Endothelial cell (in vitro differentiated cells): Measurements from ENCODE around the gene XYLT1. TPM values are rescaled to one million over a fixed set of nuclear protein-coding genes. Genes with fewer than 3 reads are reported as not detected.

Source experiments
- DNase-seq: peaks from one replicate; pipeline ENCODE4 v3.0.0; 2021; ENCODE audit warnings: low spot score
- H3K27ac Mint-ChIP-seq: one replicate; pipeline ENCODE4 v1.8.0; 2021; ENCODE audit warnings: mixed read lengths, inconsistent platforms; ENCODE audit not compliant: unreplicated experiment
- H3K27me3 Mint-ChIP-seq: one replicate; pipeline ENCODE4 v1.8.0; 2021; ENCODE audit warnings: mild to moderate bottlenecking, moderate library complexity, mixed read lengths, inconsistent platforms; ENCODE audit not compliant: unreplicated experiment
- H3K36me3 Mint-ChIP-seq: one replicate; pipeline ENCODE4 v1.8.0; 2021; ENCODE audit warnings: mild to moderate bottlenecking, low read depth, mixed read lengths, inconsistent platforms; ENCODE audit not compliant: unreplicated experiment
- H3K4me1 Mint-ChIP-seq: one replicate; pipeline ENCODE4 v1.8.0; 2021; ENCODE audit warnings: mild to moderate bottlenecking, mixed read lengths, inconsistent platforms; ENCODE audit not compliant: unreplicated experiment
- H3K4me3 Mint-ChIP-seq: one replicate; pipeline ENCODE4 v1.8.0; 2021; ENCODE audit warnings: mild to moderate bottlenecking, mixed read lengths, inconsistent platforms; ENCODE audit not compliant: unreplicated experiment
- H3K9me3 Mint-ChIP-seq: one replicate; pipeline ENCODE4 v1.8.0; 2021; ENCODE audit warnings: mixed read lengths, inconsistent platforms; ENCODE audit not compliant: unreplicated experiment
- total RNA-seq: library from RNA; stranded (reverse); fragmentation: NEBNext Ultra II Directional; extraction: Animal tissue kit (Norgen Biotek cat#: 25700); gene quantifications from one replicate; pipeline ENCODE4 v1.2.1, GENCODE V29; 2021; ENCODE audit not compliant: unreplicated experiment
- TF ChIP-seq, protein P1 (sequence below): fragments of 200-600 bp; sonication (generic); IDR thresholded peaks from one replicate; pipeline ENCODE4 v1.5.0; 2021; ENCODE audit warnings: antibody characterized with exemption; ENCODE audit not compliant: unreplicated experiment

XYLT1 gene
- total RNA-seq, 1 donor from 2014 or later: 11.1 TPM

DNA sequence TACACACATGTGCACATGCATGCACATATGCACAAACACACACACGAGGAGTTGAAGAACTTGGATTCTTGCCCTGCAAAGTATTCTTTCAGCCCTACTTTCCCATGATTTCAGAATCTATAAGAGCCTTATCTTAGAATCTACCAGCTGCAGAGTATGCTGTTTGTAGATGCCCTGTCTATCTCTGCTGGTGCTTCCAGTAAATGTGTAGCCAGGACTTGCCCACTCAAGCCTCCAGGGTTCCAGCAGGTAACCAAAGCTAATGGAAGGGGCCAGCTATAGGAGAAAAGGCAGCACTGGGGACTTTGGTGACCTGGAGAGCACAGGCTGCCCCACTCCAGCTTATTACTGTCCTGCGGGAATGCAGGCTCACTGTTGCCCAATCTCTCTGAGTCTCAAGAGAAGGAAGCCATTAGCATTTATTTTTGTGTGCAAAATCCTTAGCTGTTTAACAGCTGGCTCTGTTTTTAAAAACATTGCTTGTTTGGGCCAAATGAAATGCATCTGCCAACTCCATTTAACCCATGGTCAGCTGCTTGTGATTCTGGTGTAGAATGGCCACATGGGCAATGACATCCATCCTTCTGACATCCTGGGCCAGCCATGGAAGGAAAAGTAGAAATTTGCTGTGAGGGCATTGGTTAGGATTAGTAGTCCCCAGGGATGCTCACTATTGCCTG lies 28.6 kb upstream of the XYLT1 start:
- H3K36me3 Mint-ChIP-seq: no peaks in the 10 kb centered on the region
- TF ChIP-seq, protein P1, sequence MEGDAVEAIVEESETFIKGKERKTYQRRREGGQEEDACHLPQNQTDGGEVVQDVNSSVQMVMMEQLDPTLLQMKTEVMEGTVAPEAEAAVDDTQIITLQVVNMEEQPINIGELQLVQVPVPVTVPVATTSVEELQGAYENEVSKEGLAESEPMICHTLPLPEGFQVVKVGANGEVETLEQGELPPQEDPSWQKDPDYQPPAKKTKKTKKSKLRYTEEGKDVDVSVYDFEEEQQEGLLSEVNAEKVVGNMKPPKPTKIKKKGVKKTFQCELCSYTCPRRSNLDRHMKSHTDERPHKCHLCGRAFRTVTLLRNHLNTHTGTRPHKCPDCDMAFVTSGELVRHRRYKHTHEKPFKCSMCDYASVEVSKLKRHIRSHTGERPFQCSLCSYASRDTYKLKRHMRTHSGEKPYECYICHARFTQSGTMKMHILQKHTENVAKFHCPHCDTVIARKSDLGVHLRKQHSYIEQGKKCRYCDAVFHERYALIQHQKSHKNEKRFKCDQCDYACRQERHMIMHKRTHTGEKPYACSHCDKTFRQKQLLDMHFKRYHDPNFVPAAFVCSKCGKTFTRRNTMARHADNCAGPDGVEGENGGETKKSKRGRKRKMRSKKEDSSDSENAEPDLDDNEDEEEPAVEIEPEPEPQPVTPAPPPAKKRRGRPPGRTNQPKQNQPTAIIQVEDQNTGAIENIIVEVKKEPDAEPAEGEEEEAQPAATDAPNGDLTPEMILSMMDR: no peak
- no peaks in the 10 kb centered on the region for H3K27me3 Mint-ChIP-seq
- H3K4me3 Mint-ChIP-seq: no peak overlapping the region
- H3K4me1 Mint-ChIP-seq: no peaks in the 10 kb centered on the region
- H3K27ac Mint-ChIP-seq: no peak overlapping the region
- DNase-seq: no peak
- H3K9me3 Mint-ChIP-seq: no peaks in the 10 kb centered on the region

DNA sequence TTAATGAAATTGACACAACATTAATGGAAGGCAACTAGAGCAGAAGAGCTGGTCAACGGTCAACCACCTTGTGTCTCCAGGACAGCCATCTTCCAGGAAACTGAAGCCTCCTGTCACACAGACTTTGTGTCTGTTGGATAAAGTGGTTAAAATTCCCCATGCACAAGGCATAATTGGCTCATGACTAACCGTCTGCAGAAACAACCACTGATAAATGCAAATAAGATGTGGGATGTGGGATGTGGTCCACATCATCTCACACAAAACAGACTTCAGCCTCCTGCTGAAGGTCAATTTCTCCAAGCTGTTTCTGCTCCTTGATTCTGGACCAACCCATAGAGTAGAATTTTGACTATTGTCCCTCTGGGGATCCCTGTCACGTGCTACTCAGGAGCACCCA lies 26.9 kb upstream of the XYLT1 start:
- Mint-ChIP-seq H3K4me1 (no peaks in the 10 kb centered on the region), H3K27ac (no peak overlapping the region), H3K9me3 (no peaks in the 10 kb centered on the region), H3K27me3 (no peaks in the 10 kb centered on the region), H3K36me3 (no peaks in the 10 kb centered on the region), H3K4me3 (no peak overlapping the region)
- TF ChIP-seq, protein P1: no peak
- DNase-seq: no peak

DNA sequence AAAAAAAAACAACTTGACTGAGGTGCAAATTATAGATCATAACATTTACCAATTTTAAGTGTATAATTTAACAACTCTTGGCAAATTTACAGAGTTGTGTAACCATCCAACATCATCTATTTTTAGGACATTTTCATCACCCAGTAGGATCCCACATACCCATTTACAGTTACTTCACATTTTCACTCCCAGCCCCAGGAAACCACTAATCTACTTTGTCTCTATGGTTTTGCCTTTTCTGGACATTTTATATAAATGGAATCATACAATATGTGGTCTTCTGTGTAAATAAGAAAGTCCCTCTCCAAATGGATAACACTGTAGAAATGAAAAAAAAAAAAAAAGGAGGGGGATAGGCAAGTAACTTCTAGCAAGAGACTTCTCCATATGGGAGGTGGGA lies 26.1 kb upstream of the XYLT1 start:
- Mint-ChIP-seq H3K4me1 (no peaks in the 10 kb centered on the region), H3K27me3 (no peaks in the 10 kb centered on the region), H3K36me3 (no peaks in the 10 kb centered on the region), H3K9me3 (no peaks in the 10 kb centered on the region), H3K4me3 (no peak overlapping the region), H3K27ac (no peak overlapping the region)
- TF ChIP-seq, protein P1: no peak
- DNase-seq: no peak

DNA sequence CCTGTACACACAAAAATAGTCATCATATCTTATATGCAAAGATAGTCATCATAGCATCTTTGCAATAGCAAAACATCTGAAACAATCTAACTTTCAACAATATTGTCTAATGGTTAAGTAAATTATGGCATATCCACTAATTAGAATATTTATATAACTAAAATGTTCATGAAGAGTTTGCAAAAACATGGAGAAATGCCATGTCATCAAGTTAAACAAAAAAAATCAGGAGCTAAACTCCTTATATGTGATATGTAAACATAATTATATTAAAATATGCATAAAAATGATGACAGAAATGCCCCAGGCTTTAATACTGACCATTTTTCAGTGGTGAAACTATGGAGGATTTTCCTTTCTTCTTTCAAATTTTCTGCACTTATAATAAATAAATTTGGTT lies 22.3 kb upstream of the XYLT1 start:
- Mint-ChIP-seq H3K27ac (no peak overlapping the region), H3K4me3 (no peak overlapping the region), H3K27me3 (no peaks in the 10 kb centered on the region), H3K36me3 (no peaks in the 10 kb centered on the region), H3K4me1 (no peaks in the 10 kb centered on the region), H3K9me3 (no peaks in the 10 kb centered on the region)
- TF ChIP-seq, protein P1: no peak
- no peak for DNase-seq

DNA sequence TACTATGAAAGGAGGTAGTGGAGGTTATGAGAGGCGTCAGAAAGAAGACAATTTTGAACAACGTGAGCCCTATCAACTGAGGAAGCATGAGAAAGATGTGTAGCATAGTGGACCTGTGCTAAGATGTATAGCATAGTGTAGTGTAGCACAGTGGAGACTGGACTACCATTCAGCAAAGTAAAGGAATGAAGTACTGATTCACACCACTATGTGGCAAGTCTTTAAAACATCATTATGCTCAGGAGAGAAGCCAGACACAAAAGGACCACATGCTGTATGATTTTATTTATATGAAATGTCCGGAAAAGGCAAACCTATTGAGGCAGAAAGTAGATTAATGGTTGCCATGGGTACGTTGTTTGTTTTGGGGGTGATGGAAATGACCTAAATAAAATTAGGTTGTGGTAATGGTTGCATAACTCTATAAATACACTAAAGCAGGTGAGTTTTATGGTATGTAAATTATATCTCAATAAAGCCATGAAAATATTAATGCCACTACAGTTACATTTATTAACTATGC lies 20.4 kb upstream of the XYLT1 start:
- no peaks in the 10 kb centered on the region for H3K9me3 Mint-ChIP-seq
- H3K4me3 Mint-ChIP-seq: no peak overlapping the region
- DNase-seq: no peak
- TF ChIP-seq, protein P1: no peak
- H3K36me3 Mint-ChIP-seq: no peaks in the 10 kb centered on the region
- H3K27ac Mint-ChIP-seq: no peak overlapping the region
- H3K4me1 Mint-ChIP-seq: no peaks in the 10 kb centered on the region
- H3K27me3 Mint-ChIP-seq: no peaks in the 10 kb centered on the region
